Epithelial cell of alveolus of lung (primary cell): ENCODE data around the gene TEX50. TPM values are rescaled to one million over a fixed set of nuclear protein-coding genes. Genes with fewer than 3 reads are reported as not detected.

ENCODE experiments used
- total RNA-seq: library from RNA; depleted of rRNA; stranded (reverse); fragments of >200 nt; gene quantifications from 2 replicates; pipeline ENCODE4 v1.2.1, GENCODE V29; 2015

The TEX50 gene, protein sequence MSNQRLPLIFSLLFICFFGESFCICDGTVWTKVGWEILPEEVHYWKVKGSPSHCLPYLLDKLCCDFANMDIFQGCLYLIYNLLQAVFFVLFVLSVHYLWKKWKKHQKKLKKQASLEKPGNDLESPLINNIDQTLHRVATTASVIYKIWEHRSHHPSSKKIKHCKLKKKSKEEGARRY
- not detected in 2 replicates for total RNA-seq

DNA sequence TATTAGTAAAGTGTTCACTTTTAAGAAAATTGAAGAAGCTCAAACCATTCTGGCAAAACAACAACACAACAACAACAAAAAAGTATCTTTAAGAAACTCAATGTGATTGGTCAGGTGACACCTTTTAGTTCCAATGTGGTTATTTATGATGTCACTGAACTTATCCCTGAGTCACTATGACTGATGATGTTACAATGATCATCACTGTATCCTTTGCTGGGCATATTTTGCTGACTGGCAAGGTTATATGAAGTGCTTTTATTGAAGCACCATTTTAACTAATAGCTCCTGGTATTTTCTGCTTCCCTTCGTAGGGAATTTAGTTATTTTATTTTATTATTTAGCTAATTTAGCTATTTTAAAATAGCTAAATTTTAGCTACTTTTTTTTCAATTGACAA lies at the start of gene TEX50:
TEX50 (plus strand) TSS at position 223 of the 400 bp plus-strand sequence. CDS start 184 bp downstream, outside the sequence.

DNA sequence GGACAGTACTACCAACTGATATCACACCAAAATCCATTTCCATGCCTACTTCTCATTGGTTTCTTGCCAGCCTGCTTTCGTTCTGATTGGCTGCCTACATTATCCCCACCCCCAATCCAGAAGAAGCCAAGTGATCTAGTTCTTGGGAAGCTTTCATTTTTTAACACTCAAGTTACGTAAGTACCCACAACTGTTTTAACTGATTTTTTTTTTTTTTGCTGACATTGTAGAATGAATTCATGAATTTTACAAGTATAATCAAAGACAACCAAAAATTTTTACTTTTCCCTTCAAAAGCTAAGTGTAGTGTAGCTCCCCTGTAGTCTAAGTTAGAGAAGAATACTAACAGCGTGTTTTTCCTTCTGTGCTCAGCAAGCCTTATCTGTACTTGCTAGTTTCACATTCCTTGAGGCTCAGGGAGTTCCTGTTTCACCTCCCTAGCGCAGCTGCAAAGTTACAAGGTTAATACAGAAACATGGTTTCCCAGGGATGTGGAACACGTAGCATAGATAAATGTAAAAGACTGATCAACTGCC lies 32.0 kb upstream of the TEX50 start, which contains the start of gene SLC9C2:
SLC9C2 (minus strand) TSS at position 17 of the 536 bp plus-strand sequence. CDS start 1,296 bp downstream, outside the sequence.

DNA sequence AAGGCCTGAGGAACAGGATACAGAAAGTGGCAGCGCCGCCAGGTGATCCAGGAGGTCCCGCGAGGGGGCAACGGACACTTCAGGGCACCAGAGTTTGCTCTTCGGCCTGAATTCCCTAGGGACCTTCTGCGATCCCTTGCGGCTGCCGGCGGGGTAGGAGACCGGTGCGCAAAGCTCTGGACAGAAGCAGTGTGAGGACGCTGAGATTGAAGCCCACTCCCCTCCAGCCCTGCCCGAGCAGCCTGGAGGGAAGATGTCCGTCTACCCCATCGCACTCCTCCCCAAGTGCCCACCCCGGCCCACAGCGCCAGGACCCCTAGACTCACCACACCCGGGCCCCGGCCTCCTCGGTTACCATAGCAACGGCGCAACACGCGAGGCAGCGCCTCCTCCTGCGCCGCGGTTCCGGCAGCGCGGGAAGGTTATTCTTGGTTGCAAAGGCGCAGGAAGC lies 34.4 kb downstream of the TEX50 start, which contains the start of gene ANKRD45:
ANKRD45 (minus strand) TSS at position 361 of the 451 bp plus-strand sequence. CDS start 10,433 bp downstream, outside the sequence.

Other genes starting within 250 kb of the TEX50 start
- 275 and 449 TPM in 2 replicates for gene PRDX6, start 158.0 kb upstream of the TEX50 start, total RNA-seq
- not detected in 2 replicates for gene SLC9C2, start 32.3 kb upstream of the TEX50 start, total RNA-seq
- gene ANKRD45, start 34.5 kb downstream of the TEX50 start, total RNA-seq, result 0.52 and 0.64 TPM in 2 replicates
- 17.7 and 33.5 TPM in 2 replicates for gene KLHL20, start 79.6 kb downstream of the TEX50 start, total RNA-seq
- gene DARS2, start 189.3 kb downstream of the TEX50 start, total RNA-seq, result 14.1 and 18.7 TPM in 2 replicates
- 6.5 and 15.3 TPM in 2 replicates for gene CENPL, start 189.5 kb downstream of the TEX50 start, total RNA-seq
- gene GAS5, start 232.7 kb downstream of the TEX50 start, total RNA-seq, result 536 and 1,025 TPM in 2 replicates
- 2.5 and 3.8 TPM in 2 replicates for gene ZBTB37, start 233.0 kb downstream of the TEX50 start, total RNA-seq